SJSA1 (cell line): ENCODE data around the gene TEDC2. TPM values are rescaled to one million over a fixed set of nuclear protein-coding genes. Genes with fewer than 3 reads are reported as not detected.
"Not testable (repeated sequence)": the region's sequence is repeated elsewhere in the genome, so short reads cannot be mapped to it uniquely, and the experiment has no call there.

Experiments used
- DNase-seq, 2 experiments: peaks; one replicate each; pipeline ENCODE4 v3.0.0-alpha.2; 2015 to 2020; ENCODE audit warnings: low spot score in 2 of 2, low read depth in 1 of 2
- H3K27ac ChIP-seq: fragments of 250-450 bp; sonication (Bioruptor Pico); 2 replicates; pipeline ENCODE4 v1.5.1; 2020; ENCODE audit warnings: mild to moderate bottlenecking, moderate library complexity
- H3K27me3 ChIP-seq: fragments of 250-450 bp; sonication (Bioruptor Pico); replicated peaks from 2 replicates; pipeline ENCODE4 v1.5.1; 2020; ENCODE audit warnings: mild to moderate bottlenecking, moderate library complexity
- H3K36me3 ChIP-seq: fragments of 250-450 bp; sonication (Bioruptor Pico); 2 replicates; pipeline ENCODE4 v1.5.1; 2020; ENCODE audit warnings: mild to moderate bottlenecking
- H3K4me1 ChIP-seq: fragments of 250-450 bp; sonication (Bioruptor Pico); replicated peaks from 2 replicates; pipeline ENCODE4 v1.6.1; 2021; ENCODE audit warnings: mild to moderate bottlenecking
- H3K4me3 ChIP-seq: fragments of 250-450 bp; sonication (Bioruptor Pico); 2 replicates; pipeline ENCODE4 v1.5.1; 2020; ENCODE audit warnings: mild to moderate bottlenecking
- H3K9me3 ChIP-seq: fragments of 250-450 bp; sonication (Bioruptor Pico); replicated peaks from 2 replicates; pipeline ENCODE4 v1.5.1; 2020; ENCODE audit warnings: mild to moderate bottlenecking
- total RNA-seq: library from RNA; depleted of rRNA; stranded (reverse); fragments of >200 nt; shearing (Covaris generic); gene quantifications from 2 replicates; pipeline ENCODE4 v1.2.3, GENCODE V29; 2014

The TEDC2 gene
- total RNA-seq, 1 experiment from 2014 or later = 36.3 TPM

DNA sequence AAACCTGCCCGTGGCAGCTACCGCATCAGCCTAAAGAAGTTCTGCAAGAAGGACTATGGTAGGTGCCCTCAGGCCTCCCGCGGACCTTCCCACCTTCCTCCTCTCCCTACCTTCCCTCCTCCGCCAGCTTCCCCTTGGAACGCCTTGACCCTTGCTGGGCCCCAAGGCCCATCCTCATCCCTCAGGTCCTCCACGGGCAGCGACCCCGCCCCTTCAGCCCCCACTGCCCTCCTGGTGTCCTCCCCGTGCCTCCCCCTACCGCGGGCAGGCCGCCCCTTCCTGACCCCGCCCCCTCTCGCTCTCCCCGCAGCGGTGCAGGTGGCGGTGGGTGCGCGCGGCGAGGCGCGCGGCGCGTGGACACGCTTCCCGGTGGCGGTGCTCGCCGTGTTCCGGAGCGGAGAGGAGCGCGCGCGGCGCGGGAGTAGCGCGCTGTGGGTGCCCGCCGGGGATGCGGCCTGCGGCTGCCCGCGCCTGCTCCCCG is 13.6 kb downstream of the TEDC2 start:
- Histone ChIP-seq H3K9me3 (no peaks in the 10 kb centered on the region; the same call in 1 of the 2 replicates), H3K27me3 (0 out of 2 replicates have a peak, but pooled peaks cover 3% of the 10 kb centered on the region), H3K4me1 (peaks cover 52% of the 10 kb centered on the region), H3K4me3 (peak overlapping the region; percentile 81), H3K27ac (no peak overlapping the region), H3K36me3 (peaks cover 8% of the 10 kb centered on the region)
- DNase-seq = no peak

GRCh38 chr16:2473999-2474876 is 14.3 kb downstream of the TEDC2 start:
- Histone ChIP-seq H3K9me3 (no peaks in the 10 kb centered on the region; the same call in 1 of the 2 replicates), H3K4me1 (peaks cover 44% of the 10 kb centered on the region), H3K27me3 (0 out of 2 replicates have a peak, but pooled peaks cover 3% of the 10 kb centered on the region), H3K4me3 (peak overlapping the region; percentile 81), H3K27ac (peak overlapping the region; percentile 51; the same call in 1 of the 2 replicates), H3K36me3 (peaks cover 8% of the 10 kb centered on the region)
- peak in 1 of 2 experiments; percentile 79 for DNase-seq

GRCh38 chr16:2474877-2475412 is 15.0 kb downstream of the TEDC2 start, which contains the start of gene TBC1D24:
Gene TBC1D24 (plus strand): TSS chr16:2475127. CDS start chr16:2496149, 21,022 bp downstream.
- Histone ChIP-seq H3K27me3 (0 out of 2 replicates have a peak, but pooled peaks cover 3% of the 10 kb centered on the region), H3K27ac (peak within 1 kb of the TSS; percentile 51; the same call in 1 of the 2 replicates), H3K4me3 (peak within 1 kb of the TSS; percentile 81), H3K4me1 (peaks cover 37% of the 10 kb centered on the region), H3K36me3 (peaks cover 8% of the 10 kb centered on the region), H3K9me3 (no peaks in the 10 kb centered on the region; the same call in 1 of the 2 replicates)
- DNase-seq = peak; percentile 55 to 88

- no peak for DNase-seq
- peaks cover 33% of the 10 kb centered on the region for H3K4me1 ChIP-seq
- H3K9me3 ChIP-seq = no peaks in the 10 kb centered on the region; the same call in 1 of the 2 replicates
- peak overlapping the region; percentile 81 for H3K4me3 ChIP-seq
- no peak overlapping the region for H3K27ac ChIP-seq
- 0 out of 2 replicates have a peak, but pooled peaks cover 3% of the 10 kb centered on the region for H3K27me3 ChIP-seq
- H3K36me3 ChIP-seq = peaks cover 8% of the 10 kb centered on the region
Observed at GRCh38 chr16:2475413-2476344, 15.8 kb downstream of the TEDC2 start.

DNA sequence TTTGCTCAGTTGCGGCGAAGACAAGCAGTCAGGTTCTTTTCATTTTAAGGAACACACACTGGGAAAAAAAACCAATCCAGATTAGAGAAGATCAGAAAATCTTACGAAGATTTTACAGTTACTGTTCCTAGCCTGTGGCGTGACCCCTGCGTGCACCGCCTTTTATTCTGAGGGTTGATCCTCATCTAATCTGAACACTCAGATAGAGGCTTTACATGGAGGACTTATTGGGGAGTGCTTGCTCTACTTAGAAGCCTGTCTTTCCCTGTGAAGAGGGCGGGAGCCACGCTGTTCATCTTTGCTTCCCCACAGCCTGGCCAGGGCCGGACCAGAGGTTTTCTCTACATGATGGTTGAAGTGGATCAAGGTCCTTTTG is 16.4 kb downstream of the TEDC2 start:
- Histone ChIP-seq H3K27ac (no peak overlapping the region), H3K4me3 (no peak overlapping the region), H3K4me1 (peaks cover 29% of the 10 kb centered on the region), H3K9me3 (no peaks in the 10 kb centered on the region; the same call in 1 of the 2 replicates), H3K36me3 (peaks cover 8% of the 10 kb centered on the region), H3K27me3 (0 out of 2 replicates have a peak, but pooled peaks cover 3% of the 10 kb centered on the region)
- no peak for DNase-seq

DNA sequence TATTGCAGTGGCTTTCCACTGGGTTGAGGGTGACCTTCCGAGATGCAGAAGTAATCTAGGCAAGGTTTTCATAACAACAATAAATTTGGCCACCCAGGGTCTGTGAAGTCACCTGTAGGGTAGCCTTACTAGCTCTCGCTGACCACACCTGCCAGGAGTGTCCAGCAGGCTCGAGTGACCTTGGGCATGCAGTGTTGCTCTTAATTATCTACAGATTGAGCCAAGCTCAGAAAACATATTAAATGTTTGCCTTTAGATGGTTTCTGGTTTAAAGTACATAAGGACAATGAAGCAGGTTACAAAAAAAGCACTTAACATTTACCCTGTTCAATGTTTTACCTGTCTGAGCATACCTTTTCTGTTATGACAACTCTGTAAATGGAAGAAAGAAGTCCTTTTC is 16.8 kb downstream of the TEDC2 start:
- Histone ChIP-seq H3K27me3 (0 out of 2 replicates have a peak, but pooled peaks cover 1% of the 10 kb centered on the region), H3K27ac (no peak overlapping the region), H3K4me1 (peaks cover 25% of the 10 kb centered on the region), H3K36me3 (peaks cover 8% of the 10 kb centered on the region), H3K4me3 (no peak overlapping the region), H3K9me3 (no peaks in the 10 kb centered on the region; the same call in 1 of the 2 replicates)
- no peak for DNase-seq

- DNase-seq = no peak
- H3K27me3 ChIP-seq = no peaks in the 10 kb centered on the region
- no peaks in the 10 kb centered on the region; the same call in 1 of the 2 replicates for H3K9me3 ChIP-seq
- H3K27ac ChIP-seq = no peak overlapping the region
- peaks cover 19% of the 10 kb centered on the region for H3K4me1 ChIP-seq
- H3K4me3 ChIP-seq = no peak overlapping the region
- peaks cover 8% of the 10 kb centered on the region for H3K36me3 ChIP-seq
Observed at GRCh38 chr16:2477327-2477726, 17.4 kb downstream of the TEDC2 start.

DNA sequence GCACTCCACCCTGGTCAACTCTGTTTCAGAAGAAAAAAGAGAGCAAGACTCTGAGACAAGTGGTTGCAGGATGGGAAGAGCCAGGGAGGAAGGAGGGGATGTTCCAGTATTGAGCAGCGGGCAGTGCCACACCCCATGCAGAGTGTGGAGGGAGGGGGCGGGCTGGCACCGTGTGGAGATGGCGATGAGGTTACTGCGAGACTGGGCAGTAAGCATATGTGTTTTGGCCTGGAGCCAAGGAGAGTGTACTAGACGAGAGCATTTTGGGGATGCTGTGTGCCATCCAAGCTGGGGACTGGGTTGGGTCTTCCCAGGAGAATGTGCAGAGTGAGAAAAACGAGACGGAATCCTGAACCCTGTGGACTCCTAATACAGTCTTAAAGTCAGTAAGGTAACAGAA is 18.4 kb downstream of the TEDC2 start:
- Histone ChIP-seq H3K36me3 (peaks cover 8% of the 10 kb centered on the region), H3K27ac (no peak overlapping the region), H3K27me3 (no peaks in the 10 kb centered on the region), H3K9me3 (no peaks in the 10 kb centered on the region; the same call in 1 of the 2 replicates), H3K4me3 (no peak overlapping the region), H3K4me1 (peaks cover 18% of the 10 kb centered on the region)
- no peak for DNase-seq

- not testable (repeated sequence) for DNase-seq, H3K27me3 ChIP-seq, H3K27ac ChIP-seq, H3K4me3 ChIP-seq, H3K4me1 ChIP-seq, H3K36me3 ChIP-seq, H3K9me3 ChIP-seq
Observed at GRCh38 chr16:2479996-2480395, 20.1 kb downstream of the TEDC2 start.

GRCh38 chr16:2480948-2481347 is 21.0 kb downstream of the TEDC2 start:
- H3K4me1 ChIP-seq = no peaks in the 10 kb centered on the region
- no peaks in the 10 kb centered on the region for H3K27me3 ChIP-seq
- no peak overlapping the region for H3K4me3 ChIP-seq
- DNase-seq = no peak
- no peak overlapping the region for H3K27ac ChIP-seq
- H3K9me3 ChIP-seq = no peaks in the 10 kb centered on the region
- no peaks in the 10 kb centered on the region for H3K36me3 ChIP-seq

GRCh38 chr16:2481676-2482075 is 21.8 kb downstream of the TEDC2 start:
- Histone ChIP-seq H3K9me3 (no peaks in the 10 kb centered on the region), H3K27me3 (no peaks in the 10 kb centered on the region), H3K27ac (no peak overlapping the region), H3K4me1 (no peaks in the 10 kb centered on the region), H3K4me3 (no peak overlapping the region), H3K36me3 (no peaks in the 10 kb centered on the region)
- DNase-seq = no peak

- no peak for DNase-seq
- Histone ChIP-seq H3K4me1 (no peaks in the 10 kb centered on the region), H3K27ac (no peak overlapping the region), H3K36me3 (no peaks in the 10 kb centered on the region), H3K9me3 (no peaks in the 10 kb centered on the region), H3K4me3 (no peak overlapping the region), H3K27me3 (no peaks in the 10 kb centered on the region)
Observed at GRCh38 chr16:2482249-2482648, 22.3 kb downstream of the TEDC2 start.
